ENCODE measurements around the gene BDH1. TPM values are rescaled to one million over a fixed set of nuclear protein-coding genes. Genes with fewer than 3 reads are reported as not detected.
"Not testable (repeated sequence)": the region's sequence is repeated elsewhere in the genome, so short reads cannot be mapped to it uniquely, and the experiment has no call there.

The BDH1 gene
- total RNA-seq, 1 donor from 2014 or later = 2.5 TPM

DNA sequence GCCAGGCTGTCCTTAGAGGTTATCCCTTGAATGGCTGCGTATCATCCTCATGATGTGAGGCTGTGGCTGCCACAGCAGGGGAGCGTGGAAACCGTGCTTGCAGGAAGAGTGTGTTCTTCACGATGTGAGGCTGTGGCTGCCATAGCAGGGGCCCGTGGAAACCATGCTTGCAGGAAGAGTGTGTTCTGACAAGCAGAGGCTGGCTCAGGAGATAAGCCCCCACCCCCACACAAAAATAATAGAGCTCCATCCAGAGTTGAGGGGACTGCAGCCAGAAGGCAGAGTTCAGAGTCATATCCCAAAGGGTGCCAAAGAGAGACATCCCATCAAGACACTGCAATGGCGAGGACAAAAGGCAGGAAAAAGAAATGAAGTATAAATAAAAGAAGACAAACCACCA is 22.6 kb upstream of the BDH1 start:
- DNase-seq (ENCODE audit: low read depth, low spot score) = no peak

- DNase-seq (ENCODE audit: low read depth, low spot score) = no peak
These were observed 21.8 kb upstream of the BDH1 start for GRCh38 chr3:197577366-197578074.

DNA sequence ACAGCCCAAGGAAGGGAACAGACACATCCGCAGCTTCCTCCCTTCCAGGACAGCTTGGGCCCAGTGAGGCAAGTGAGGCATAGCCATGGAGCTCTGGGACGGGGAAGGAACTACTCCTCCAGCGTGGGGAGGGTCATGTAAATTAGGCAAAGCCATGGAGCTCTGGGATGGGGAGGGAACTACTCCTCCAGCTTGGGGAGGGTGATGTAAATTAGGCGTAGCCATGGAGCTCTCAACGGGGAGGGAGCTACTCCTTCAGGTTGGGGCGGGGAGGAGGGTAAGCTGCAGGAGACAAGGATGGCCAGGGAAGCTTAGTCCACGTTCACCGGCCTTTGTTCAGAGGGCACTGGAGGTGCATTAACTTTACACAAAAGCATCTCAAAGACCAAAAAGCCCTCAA is 21.1 kb upstream of the BDH1 start:
- no peak for DNase-seq (ENCODE audit: low read depth, low spot score)

- no peak for DNase-seq (ENCODE audit: low read depth, low spot score)
These were observed 19.6 kb upstream of the BDH1 start for GRCh38 chr3:197575362-197575761.

DNA sequence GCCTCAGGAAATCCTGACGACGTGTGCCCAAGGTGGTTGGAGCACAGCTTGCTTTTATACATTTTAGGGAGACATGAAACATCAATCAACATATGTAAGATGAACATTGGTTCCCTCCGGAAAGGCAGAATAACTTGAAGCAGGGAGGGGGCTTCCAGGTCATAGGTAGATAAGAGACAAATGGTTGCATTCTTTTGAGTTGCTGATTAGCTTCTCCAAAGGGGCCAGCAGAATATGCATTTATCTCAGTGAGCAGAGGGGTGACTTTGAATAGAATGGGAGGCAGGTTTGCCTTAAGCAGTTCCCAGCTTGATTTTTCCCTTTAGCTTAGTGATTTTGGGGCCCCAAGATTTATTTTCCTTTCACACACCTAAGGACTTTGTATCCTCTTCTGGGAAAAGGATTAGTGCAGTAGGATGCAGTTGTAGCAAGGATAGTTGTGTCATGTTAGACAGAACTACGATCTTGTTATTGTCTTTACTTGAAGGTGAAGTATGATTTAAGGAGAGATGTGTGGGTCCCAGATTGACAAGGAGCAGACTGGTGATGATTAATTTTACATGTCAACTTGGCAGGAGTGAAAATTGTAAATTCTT is 18.7 kb upstream of the BDH1 start:
- DNase-seq (ENCODE audit: low read depth, low spot score) = not testable (repeated sequence)

GRCh38 chr3:197573048-197573767 is 17.4 kb upstream of the BDH1 start:
- no peak for DNase-seq (ENCODE audit: low read depth, low spot score)

DNA sequence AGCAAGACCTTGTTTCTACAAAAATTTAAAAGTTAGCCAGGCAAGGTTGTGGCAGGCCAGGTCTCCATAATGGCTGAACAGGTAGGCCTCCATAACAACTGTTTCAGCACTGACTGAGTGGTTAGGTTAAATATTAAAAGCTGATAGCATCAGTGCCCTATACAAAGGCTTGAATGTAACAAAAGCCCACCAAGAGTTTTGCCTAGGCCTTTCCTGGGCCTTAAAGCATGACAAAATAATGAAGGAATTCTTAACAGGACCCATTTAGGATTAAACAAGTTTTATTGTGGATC is 16.1 kb upstream of the BDH1 start:
- not testable (repeated sequence) for DNase-seq (ENCODE audit: low read depth, low spot score)

- DNase-seq (ENCODE audit: low read depth, low spot score) = not testable (repeated sequence)
These were observed 15.5 kb upstream of the BDH1 start for GRCh38 chr3:197571074-197571879.

DNA sequence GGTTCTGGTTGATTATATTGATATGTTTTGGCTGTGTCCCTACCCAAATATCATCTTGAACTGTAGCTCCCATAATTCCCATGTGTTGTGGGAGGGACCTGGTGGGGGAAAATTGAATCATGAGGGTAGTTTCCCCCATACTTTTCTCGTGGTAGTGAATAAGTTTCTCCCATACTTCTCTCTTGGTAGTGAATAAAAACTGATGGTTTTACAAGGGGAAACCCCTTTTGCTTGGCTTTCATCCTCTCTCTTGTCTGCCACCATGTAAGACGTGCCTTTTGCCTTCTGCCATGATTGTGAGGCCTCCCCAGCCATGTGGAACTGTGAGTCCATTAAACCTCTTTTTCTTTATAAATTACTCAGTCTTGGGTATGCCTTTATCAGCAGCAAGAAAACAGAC is 13.7 kb upstream of the BDH1 start:
- not testable (repeated sequence) for DNase-seq (ENCODE audit: low read depth, low spot score)

DNA sequence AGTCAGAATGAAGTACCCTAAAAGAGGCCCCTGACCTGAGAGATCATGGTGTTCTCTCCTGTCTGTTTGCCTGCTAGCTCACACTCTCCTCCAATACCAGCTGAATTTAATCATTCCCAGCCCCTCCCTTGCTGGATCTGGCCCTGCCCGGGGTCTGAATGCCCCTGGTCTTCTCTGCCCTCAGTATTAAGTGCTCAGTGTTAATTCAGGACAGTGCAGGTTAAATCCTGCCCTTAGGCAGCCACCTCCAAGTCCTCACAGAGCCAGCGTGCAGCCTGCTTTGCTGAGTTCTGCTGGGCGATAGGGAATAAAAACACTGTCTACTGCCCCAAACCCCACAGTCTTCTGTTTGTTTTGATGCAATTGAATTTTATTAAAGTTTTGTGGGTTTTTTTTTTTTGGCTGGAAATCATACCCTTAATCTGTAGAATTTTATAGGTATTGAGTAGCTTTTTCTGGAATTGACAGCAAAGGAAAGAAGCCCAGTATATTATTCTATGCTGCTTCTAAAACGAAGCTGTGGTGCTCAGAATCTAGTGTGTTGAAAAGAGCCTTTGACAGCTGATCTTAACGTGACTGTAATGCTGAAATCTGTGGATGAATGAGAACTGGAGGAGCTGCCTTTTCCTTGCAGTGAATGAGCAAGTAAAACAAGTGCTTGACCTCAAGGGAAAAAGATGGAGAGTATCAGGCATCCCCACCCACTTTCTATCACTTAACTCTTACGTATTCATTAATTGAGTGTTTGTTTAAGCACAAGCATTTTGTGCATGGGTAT is 12.3 kb upstream of the BDH1 start:
- no peak for DNase-seq (ENCODE audit: low read depth, low spot score)

DNA sequence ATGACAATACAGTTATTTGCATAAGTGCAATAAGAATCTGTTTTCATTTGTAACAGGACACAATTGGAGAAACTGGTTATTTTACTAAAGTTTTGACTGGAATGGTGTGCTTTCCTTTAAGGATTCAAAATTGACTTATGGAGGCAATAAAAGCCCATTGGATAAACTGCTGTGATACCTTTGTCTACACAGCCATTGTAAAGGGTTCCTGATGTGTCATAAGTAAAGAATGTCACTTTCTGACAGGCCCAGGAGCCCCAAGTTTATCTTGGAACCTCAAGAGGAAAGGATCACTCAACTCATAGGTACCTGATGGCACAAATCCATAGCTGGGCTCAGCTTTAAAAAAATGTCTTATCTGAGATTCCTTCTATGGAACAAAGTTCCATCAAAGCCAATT is 10.4 kb upstream of the BDH1 start:
- DNase-seq (ENCODE audit: low read depth, low spot score) = not testable (repeated sequence)

- DNase-seq (ENCODE audit: low read depth, low spot score) = no peak
These were observed 8.5 kb upstream of the BDH1 start for GRCh38 chr3:197564097-197564843.

GRCh38 chr3:197562398-197563251 is 6.9 kb upstream of the BDH1 start:
- DNase-seq (ENCODE audit: low read depth, low spot score) = no peak

- no peak for DNase-seq (ENCODE audit: low read depth, low spot score)
These were observed 6.2 kb upstream of the BDH1 start for GRCh38 chr3:197561926-197562325.

DNA sequence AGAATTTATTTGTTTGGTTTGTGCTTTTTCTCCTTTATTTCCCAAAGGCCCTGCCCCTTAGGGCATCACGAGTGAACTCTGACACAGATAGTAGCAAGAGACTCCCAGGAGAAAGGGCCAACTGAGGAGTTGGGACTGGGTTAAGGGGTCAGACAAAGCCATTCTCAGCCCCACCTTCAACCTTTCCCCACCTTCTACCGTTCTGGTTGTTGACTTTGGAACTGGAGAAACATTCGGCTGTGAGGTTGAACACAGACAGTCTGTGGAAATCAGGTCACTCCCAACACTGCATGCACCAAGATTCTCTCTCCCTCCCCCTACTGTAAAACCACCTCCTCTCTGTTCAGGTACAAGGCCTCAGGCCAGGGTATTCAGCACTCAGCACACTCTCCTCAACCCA is 3.9 kb upstream of the BDH1 start:
- no peak for DNase-seq (ENCODE audit: low read depth, low spot score)

- peak; percentile 86 for DNase-seq (ENCODE audit: low read depth, low spot score)
These were observed 1.0 kb downstream of the BDH1 start for GRCh38 chr3:197554562-197555280.

- DNase-seq (ENCODE audit: low read depth, low spot score) = no peak
These were observed 1.6 kb downstream of the BDH1 start for GRCh38 chr3:197554196-197554561.

- no peak for DNase-seq (ENCODE audit: low read depth, low spot score)
These were observed 3.6 kb downstream of the BDH1 start for GRCh38 chr3:197552198-197552597.

- no peak for DNase-seq (ENCODE audit: low read depth, low spot score)
These were observed 5.3 kb downstream of the BDH1 start for GRCh38 chr3:197550489-197550888.
